ENCODE results near the gene HADHA. TPM values are rescaled to one million over a fixed set of nuclear protein-coding genes. Genes with fewer than 3 reads are reported as not detected.

Gene HADHA
- polyA plus RNA-seq, 1 donor (not counting 4 experiments of a cell fraction or from before 2014, with no cell fraction given) = 150 TPM

- H3K27ac ChIP-seq (ENCODE audit: control insufficient read depth, insufficient read depth, low read length) = no peak overlapping the region
- H2AFZ ChIP-seq (ENCODE audit: control insufficient read depth, low read length) = no peak overlapping the region
Observed at GRCh38 chr2:26241928-26242436, 2.5 kb downstream of the HADHA start.

GRCh38 chr2:26238311-26238958 is 6.0 kb downstream of the HADHA start:
- Histone ChIP-seq H4K20me1 (ENCODE audit: control insufficient read depth, extremely low read depth, insufficient read depth, low read length) (peaks cover 2% of the 10 kb centered on the region), H3K9ac (ENCODE audit: control insufficient read depth, extremely low read depth, insufficient read depth, low read length) (no peak overlapping the region), H3K27me3 (ENCODE audit: control insufficient read depth, extremely low read depth, insufficient read depth, low read length) (no peaks in the 10 kb centered on the region), H3K36me3 (ENCODE audit: control insufficient read depth in 2 of 2, extremely low read depth in 1 of 2, insufficient read depth in 2 of 2, low read length in 2 of 2) (peaks cover 14 to 21% of the 10 kb centered on the region in 2 experiments), H3K9me3 (ENCODE audit: control insufficient read depth, low read depth, low read length) (no peaks in the 10 kb centered on the region), H3K4me1 (ENCODE audit: control insufficient read depth, extremely low read depth, insufficient read depth, low read length) (peaks cover 7% of the 10 kb centered on the region), H3K4me3 (ENCODE audit: control insufficient read depth in 2 of 3, extremely low read depth in 1 of 3, insufficient read depth in 2 of 3, low read depth in 1 of 3, low read length in 3 of 3) (no peak overlapping the region), H3K79me2 (ENCODE audit: control insufficient read depth, insufficient read depth, low read length) (peaks cover 43% of the 10 kb centered on the region), H3K4me2 (ENCODE audit: control insufficient read depth, extremely low read depth, insufficient read depth, low read depth, low read length) (no peak overlapping the region), H2AFZ (ENCODE audit: control insufficient read depth, low read length) (no peak overlapping the region), H3K27ac (ENCODE audit: control insufficient read depth, insufficient read depth, low read length) (no peak overlapping the region), H3K9me1 (ENCODE audit: control insufficient read depth, extremely low read depth, insufficient read depth, low read length) (peaks cover 2% of the 10 kb centered on the region)
- FAIRE-seq = no peak
- TF ChIP-seq EZH2 (IDR thresholded peaks at IDR 0.05; ENCODE audit: low read length) (no peak), CTCF (optimal IDR thresholded peaks at IDR 0.05 in 1 of 3, IDR thresholded peaks at IDR 0.05 in 1 of 3, conservative IDR thresholded peaks at IDR 0.05 in 1 of 3; ENCODE audit: extremely low read depth in 1 of 3, insufficient read depth in 2 of 3, low read length in 3 of 3) (no peak)
- dilution Hi-C loops (cut with MboI; ENCODE audit: extremely low pct_ligation_motif_present, low sequenced_read_pairs) = no loop called here
- no peak for DNase-seq (ENCODE audit: low read depth, low spot score)

More at GRCh38 chr2:26241928-26242436, 2.5 kb downstream of the HADHA start:
- dilution Hi-C loops (cut with MboI; ENCODE audit: extremely low pct_ligation_motif_present, low sequenced_read_pairs) = no loop called here
- Histone ChIP-seq H3K9me3 (ENCODE audit: control insufficient read depth, low read depth, low read length) (no peaks in the 10 kb centered on the region), H3K27me3 (ENCODE audit: control insufficient read depth, extremely low read depth, insufficient read depth, low read length) (no peaks in the 10 kb centered on the region), H3K4me2 (ENCODE audit: control insufficient read depth, extremely low read depth, insufficient read depth, low read depth, low read length) (peak overlapping the region; percentile 73), H3K9ac (ENCODE audit: control insufficient read depth, extremely low read depth, insufficient read depth, low read length) (no peak overlapping the region), H3K36me3 (ENCODE audit: control insufficient read depth in 2 of 2, extremely low read depth in 1 of 2, insufficient read depth in 2 of 2, low read length in 2 of 2) (peaks cover 0 to 12% of the 10 kb centered on the region in 2 experiments), H4K20me1 (ENCODE audit: control insufficient read depth, extremely low read depth, insufficient read depth, low read length) (peaks cover 2% of the 10 kb centered on the region), H3K4me3 (ENCODE audit: control insufficient read depth in 2 of 3, extremely low read depth in 1 of 3, insufficient read depth in 2 of 3, low read depth in 1 of 3, low read length in 3 of 3) (peak overlapping the region in 1 of 3 experiments; percentile 56), H3K4me1 (ENCODE audit: control insufficient read depth, extremely low read depth, insufficient read depth, low read length) (peaks cover 14% of the 10 kb centered on the region), H3K79me2 (ENCODE audit: control insufficient read depth, insufficient read depth, low read length) (peaks cover 76% of the 10 kb centered on the region), H3K9me1 (ENCODE audit: control insufficient read depth, extremely low read depth, insufficient read depth, low read length) (peaks cover 2% of the 10 kb centered on the region)
- DNase-seq (ENCODE audit: low read depth, low spot score) (no peak), FAIRE-seq (no peak)
- TF ChIP-seq EZH2 (IDR thresholded peaks at IDR 0.05; ENCODE audit: low read length) = no peak
- TF ChIP-seq CTCF (optimal IDR thresholded peaks at IDR 0.05 in 1 of 3, IDR thresholded peaks at IDR 0.05 in 1 of 3, conservative IDR thresholded peaks at IDR 0.05 in 1 of 3; ENCODE audit: extremely low read depth in 1 of 3, insufficient read depth in 2 of 3, low read length in 3 of 3) = no peak

Data from keratinocyte (primary cell).